Kidney epithelial cell (primary cell): Measurements from ENCODE around the gene BRMS1L. TPM values are rescaled to one million over a fixed set of nuclear protein-coding genes. Genes with fewer than 3 reads are reported as not detected.
A peak's percentile ranks its signal among the peaks of the same experiment; 100 is the strongest.
"Not testable (repeated sequence)": the region's sequence is repeated elsewhere in the genome, so short reads cannot be mapped to it uniquely, and the experiment has no call there.

Experiments
- DNase-seq: peaks from one replicate; pipeline ENCODE4 v3.0.0-alpha.2; 2010; ENCODE audit warnings: low read depth
- H3K27me3 ChIP-seq: 2 replicates; pipeline ENCODE4 v1.6.0; 2011; ENCODE audit warnings: low read length; ENCODE audit not compliant: control insufficient read depth, insufficient read depth
- H3K36me3 ChIP-seq: 2 replicates; pipeline ENCODE4 v1.5.1; 2011; ENCODE audit warnings: low read length; ENCODE audit not compliant: control insufficient read depth, insufficient read depth
- H3K4me3 ChIP-seq: 2 replicates; pipeline ENCODE4 v1.5.1; 2011; ENCODE audit warnings: low read depth, mild to moderate bottlenecking, control low read depth, low read length
- CTCF ChIP-seq: IDR thresholded peaks from 2 replicates; pipeline ENCODE4 v1.5.1; 2011; ENCODE audit warnings: mild to moderate bottlenecking, moderate library complexity, low read length, control low read depth, inconsistent platforms; ENCODE audit not compliant: insufficient read depth, poor library complexity, severe bottlenecking
- total RNA-seq: library from RNA; depleted of rRNA; stranded (reverse); fragments of >200 nt; gene quantifications from 2 replicates; pipeline ENCODE4 v1.2.3, GENCODE V29; 2015

BRMS1L gene
- total RNA-seq, 1 donor from 2014 or later = 5.6 TPM

GRCh38 chr14:35808638-35809563 lies 17.2 kb upstream of the BRMS1L start, which contains the start of gene RALGAPA1:
Gene RALGAPA1 (minus strand): TSS chr14:35809295. CDS start chr14:35808835, 460 bp downstream.
- peak; percentile 39 for TF ChIP-seq CTCF
- H3K4me3 ChIP-seq = peak within 1 kb of the TSS; percentile 87
- H3K27me3 ChIP-seq, H3K36me3 ChIP-seq: not testable (repeated sequence)
- peak; percentile 80 for DNase-seq

GRCh38 chr14:35809597-35809996 lies 16.5 kb upstream of the BRMS1L start:
- peak overlapping the region; percentile 0 for H3K4me3 ChIP-seq
- H3K36me3 ChIP-seq = no peaks in the 10 kb centered on the region
- no peak for TF ChIP-seq CTCF
- no peak for DNase-seq
- no peaks in the 10 kb centered on the region for H3K27me3 ChIP-seq

- DNase-seq = no peak
These were observed 15.2 kb upstream of the BRMS1L start for GRCh38 chr14:35810963-35811362.

GRCh38 chr14:35814371-35815005 lies 11.7 kb upstream of the BRMS1L start:
- no peak overlapping the region for H3K4me3 ChIP-seq
- TF ChIP-seq CTCF = peak; percentile 79
- no peaks in the 10 kb centered on the region for H3K36me3 ChIP-seq
- no peak for DNase-seq
- no peaks in the 10 kb centered on the region for H3K27me3 ChIP-seq

More at GRCh38 chr14:35810963-35811362, 15.2 kb upstream of the BRMS1L start:
- TF ChIP-seq CTCF = no peak
- Histone ChIP-seq H3K4me3 (no peak overlapping the region), H3K27me3 (no peaks in the 10 kb centered on the region), H3K36me3 (no peaks in the 10 kb centered on the region)

- Histone ChIP-seq H3K4me3 (no peak overlapping the region), H3K27me3 (no peaks in the 10 kb centered on the region), H3K36me3 (no peaks in the 10 kb centered on the region)
- no peak for DNase-seq
- peak; percentile 56 for TF ChIP-seq CTCF
These were observed 7.6 kb upstream of the BRMS1L start for GRCh38 chr14:35818346-35819115.
